GM20000 (cell line): Measurements from ENCODE around the gene IFIT2.
"Not testable (repeated sequence)": the region's sequence is repeated elsewhere in the genome, so short reads cannot be mapped to it uniquely, and the experiment has no call there.

ENCODE experiments used
- DNase-seq: peaks from one replicate; pipeline ENCODE4 v3.0.0; 2012; ENCODE audit warnings: low spot score
- TF ChIP-seq, protein P1 (sequence below): IDR thresholded peaks from 2 replicates; pipeline ENCODE4 v1.5.1; 2012; ENCODE audit warnings: mild to moderate bottlenecking, control low read depth; ENCODE audit errors: extremely low read depth, missing control alignments

The IFIT2 gene

DNA sequence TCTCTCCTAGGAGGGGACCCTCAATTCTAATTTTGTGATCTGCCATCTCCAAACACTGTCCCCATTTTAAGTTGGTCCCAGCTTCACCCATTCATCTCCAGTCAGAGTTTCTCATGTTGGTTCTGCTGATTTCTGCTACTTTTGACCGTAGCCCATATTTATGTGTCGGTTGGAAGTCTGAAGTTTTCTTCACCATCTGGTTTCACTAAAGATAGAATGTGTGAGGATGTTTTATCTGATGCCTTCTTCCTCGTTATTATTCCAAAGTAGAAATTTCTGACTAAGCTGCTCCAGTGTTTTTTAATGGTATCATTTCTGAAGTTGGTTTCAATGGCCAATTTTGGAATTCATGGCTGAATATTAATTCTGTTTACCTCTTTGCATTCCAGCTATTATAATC, 21.3 kb upstream of the IFIT2 start:
- TF ChIP-seq, protein P1, sequence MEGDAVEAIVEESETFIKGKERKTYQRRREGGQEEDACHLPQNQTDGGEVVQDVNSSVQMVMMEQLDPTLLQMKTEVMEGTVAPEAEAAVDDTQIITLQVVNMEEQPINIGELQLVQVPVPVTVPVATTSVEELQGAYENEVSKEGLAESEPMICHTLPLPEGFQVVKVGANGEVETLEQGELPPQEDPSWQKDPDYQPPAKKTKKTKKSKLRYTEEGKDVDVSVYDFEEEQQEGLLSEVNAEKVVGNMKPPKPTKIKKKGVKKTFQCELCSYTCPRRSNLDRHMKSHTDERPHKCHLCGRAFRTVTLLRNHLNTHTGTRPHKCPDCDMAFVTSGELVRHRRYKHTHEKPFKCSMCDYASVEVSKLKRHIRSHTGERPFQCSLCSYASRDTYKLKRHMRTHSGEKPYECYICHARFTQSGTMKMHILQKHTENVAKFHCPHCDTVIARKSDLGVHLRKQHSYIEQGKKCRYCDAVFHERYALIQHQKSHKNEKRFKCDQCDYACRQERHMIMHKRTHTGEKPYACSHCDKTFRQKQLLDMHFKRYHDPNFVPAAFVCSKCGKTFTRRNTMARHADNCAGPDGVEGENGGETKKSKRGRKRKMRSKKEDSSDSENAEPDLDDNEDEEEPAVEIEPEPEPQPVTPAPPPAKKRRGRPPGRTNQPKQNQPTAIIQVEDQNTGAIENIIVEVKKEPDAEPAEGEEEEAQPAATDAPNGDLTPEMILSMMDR = no peak
- no peak for DNase-seq

DNA sequence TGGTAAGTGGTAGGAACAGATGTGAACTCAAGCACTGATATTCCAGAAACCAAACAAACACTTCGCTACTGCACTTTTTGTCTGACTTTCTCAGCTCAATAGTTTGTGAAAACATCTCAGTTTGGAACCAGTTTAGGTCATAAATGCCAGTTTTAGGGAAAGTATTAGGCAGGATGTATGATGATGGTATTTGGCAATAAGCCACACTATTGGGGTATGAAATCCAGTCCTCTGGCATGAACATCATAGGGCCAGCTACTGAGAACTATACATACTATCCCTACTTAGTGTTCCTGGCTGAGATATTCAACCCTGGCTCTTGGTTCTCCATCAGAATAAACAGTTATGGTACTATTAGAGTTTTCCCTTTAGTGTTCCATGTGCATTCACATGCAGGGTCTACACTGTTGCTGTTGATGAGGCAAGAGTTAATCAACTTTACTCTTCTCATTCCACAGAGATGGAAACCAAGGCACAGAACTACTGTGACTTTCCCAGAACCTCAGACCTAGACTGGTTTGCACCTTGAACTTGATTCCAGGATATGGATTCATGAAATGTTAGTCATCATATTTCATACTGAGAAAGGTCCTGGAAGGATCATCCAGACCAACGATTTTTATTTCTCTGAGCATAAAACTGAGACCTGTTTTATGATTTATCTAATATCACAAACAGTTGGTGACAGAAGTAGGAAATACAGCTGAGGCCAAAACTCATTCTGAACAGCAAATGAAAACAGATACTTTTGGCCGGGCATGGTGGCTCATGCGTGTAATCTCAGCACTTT, 20.0 kb upstream of the IFIT2 start:
- TF ChIP-seq, protein P1 = no peak

DNA sequence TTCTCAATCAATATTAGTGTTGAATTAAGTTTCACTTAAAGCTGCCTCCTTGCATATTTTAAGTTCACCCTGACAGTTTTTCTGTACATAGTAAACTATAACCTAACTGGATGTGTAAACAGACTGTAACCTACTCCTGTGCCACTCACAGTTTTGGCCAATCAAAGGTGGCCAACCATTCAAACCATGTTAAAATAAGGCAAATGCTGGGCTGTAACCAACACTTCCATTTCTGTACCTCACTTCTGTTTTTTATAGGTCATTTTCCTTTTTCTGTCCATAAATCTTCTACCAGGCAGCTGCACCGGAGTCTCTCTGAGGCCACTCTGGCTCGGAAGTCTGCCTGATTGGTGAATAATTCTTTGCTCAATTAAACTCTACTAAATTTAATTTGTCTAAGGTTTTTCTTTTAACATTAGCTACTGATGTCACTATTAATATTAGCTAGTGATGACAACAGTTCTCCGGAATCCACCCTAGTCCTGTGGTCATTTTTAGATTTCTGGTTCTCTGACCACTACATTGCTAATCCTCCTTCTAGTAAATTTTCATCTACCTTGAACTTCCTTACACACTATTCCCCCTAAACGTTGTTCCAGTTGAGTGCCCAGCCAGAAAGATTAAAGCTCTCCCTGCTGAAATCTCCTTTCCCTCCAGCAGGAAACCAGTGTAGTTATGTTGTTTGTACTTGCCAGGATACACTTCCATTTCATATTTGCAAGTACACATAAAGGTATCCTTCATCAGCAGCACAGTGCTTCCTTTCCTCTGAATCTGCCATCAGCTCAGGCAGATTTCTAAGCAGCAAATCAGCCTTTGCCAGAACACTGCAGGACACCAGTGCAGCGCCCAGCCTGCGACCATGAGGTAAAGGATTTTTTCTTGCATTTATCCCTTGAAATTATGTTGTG, 18.6 kb upstream of the IFIT2 start:
- TF ChIP-seq, protein P1 = no peak
- DNase-seq = no peak

More for the DNA sequence above, 20.0 kb upstream of the IFIT2 start:
- no peak for DNase-seq

DNA sequence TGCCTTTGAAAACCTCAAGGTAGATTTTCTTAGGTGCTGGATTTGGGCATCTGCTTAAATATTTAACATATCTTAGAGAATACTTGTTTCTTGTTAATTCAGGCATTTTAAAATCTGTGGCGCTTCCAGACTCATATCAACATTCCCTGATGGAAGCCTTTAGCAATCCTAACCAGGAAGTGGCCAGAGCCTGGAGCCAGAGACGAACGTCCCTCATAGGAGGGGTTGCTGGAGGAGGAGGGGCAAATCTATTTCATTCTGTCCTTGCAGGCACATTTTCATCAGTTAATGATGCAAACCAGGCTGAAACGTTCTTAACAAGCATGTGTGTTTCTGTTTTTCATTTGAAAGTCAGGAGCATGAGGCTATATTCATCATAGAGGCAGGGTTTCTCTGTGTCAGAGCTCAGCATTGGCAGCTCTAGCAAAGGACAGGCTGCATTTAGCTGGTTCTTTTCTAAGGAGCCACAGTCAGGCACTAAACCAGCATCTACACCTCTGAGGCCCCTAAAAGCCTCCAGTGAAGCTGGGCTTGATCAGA, 17.8 kb upstream of the IFIT2 start:
- TF ChIP-seq, protein P1 = no peak
- DNase-seq = no peak

DNA sequence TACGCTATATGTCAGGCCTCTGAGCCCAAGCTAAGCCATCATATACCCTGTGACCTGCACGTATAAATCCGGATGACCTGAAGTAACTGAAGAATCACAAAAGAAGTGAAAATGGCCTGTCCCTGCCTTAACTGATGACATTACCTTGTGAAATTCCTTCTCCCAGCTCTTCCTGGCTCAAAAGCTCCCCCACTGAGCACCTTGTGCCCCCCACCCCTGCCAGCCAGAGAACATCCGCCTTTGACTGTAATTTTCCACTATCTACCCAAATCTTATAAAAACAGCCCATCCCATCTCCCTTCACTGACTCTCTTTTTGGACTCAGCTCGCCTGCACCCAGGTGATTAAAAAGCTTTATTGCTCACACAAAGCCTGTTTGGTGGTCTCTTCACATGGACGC, 17.1 kb upstream of the IFIT2 start:
- not testable (repeated sequence) for DNase-seq

DNA sequence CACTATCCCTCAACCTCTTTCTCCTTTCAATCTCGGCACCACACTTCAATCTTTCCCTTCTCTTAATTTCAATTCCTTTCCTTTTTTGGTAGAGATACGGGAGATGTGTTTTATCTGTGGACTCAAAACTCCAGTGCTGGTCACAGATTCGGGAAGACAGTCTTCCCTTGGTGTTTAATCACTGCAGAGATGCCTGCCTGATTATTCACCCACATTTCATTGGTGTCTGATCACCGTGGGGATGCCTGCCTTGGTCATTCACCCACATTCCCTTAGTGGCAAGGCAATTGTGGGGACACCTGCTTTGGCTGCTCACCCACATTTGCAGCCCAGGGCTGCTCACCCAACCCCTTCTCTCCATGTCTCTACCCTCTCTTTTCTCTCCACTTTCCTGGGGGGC, 16.5 kb upstream of the IFIT2 start:
- DNase-seq = not testable (repeated sequence)

DNA sequence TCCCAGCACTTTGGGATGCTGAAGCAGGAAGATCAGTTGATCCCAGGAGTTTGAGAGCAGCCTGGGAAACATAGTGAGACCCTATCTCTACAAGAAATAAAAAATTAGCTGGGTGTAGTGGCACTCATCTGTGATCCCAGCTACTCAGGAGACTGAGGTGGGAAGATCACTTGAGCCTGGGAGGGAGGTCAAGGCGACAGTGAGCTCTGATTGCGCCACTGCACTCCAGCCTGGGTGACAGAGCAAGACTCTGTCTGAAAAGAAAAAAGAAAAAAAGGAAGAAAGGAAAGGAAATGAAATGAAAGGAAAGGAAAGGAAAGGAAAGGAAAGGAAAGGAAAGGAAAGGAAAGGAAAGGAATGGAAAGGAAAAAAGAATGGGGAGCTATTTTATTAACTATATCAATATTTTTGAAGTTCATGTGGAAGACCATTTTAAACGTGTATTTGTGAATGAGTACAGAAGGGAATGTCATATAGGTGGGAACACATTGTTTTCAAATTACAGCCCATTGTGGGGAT, 7.1 kb upstream of the IFIT2 start:
- TF ChIP-seq, protein P1 = no peak
- DNase-seq = no peak

DNA sequence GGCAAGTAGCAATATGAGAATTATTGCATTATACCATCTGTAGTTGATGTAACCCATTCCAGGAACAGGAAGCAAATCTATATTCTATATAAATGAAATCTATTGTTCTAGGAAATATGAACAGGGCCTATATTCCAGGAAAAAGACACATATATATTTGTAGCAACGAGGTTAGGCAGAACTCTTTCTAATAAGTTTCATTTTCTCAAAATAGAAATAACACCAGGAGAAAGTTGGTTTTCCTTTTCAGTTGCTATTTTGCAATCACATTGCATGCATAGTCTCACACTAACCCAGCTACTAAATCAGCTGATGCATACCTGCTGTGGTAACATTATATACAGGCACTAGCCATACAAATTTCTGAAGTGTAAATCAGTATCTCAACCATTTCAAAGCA, 6.2 kb upstream of the IFIT2 start:
- TF ChIP-seq, protein P1 = no peak
- no peak for DNase-seq
